HG03103 (cell line): ENCODE measurements around the gene TUSC2.
A peak's percentile ranks its signal among the peaks of the same experiment; 100 is the strongest.

Source experiments
- ATAC-seq: cut with Tn5 transposase; IDR thresholded peaks from one replicate; pipeline ENCODE4 v1.9.1; 2021; ENCODE audit warnings: low read depth; ENCODE audit not compliant: unreplicated experiment

TUSC2 gene

GRCh38 chr3:50355829-50356552 lies 28.0 kb upstream of the TUSC2 start:
- no peak for ATAC-seq

- no peak for ATAC-seq
These were observed 26.8 kb upstream of the TUSC2 start for GRCh38 chr3:50354850-50355249.

GRCh38 chr3:50354186-50354764 lies 26.3 kb upstream of the TUSC2 start:
- ATAC-seq: no peak

GRCh38 chr3:50353245-50354004 lies 25.4 kb upstream of the TUSC2 start:
- no peak for ATAC-seq

GRCh38 chr3:50352781-50353180 lies 24.8 kb upstream of the TUSC2 start:
- ATAC-seq: no peak

- no peak for ATAC-seq
These were observed 23.3 kb upstream of the TUSC2 start for GRCh38 chr3:50351323-50351697.

- ATAC-seq: peak; percentile 75
These were observed 22.7 kb upstream of the TUSC2 start, which contains the start of the genes CYB561D2 and NPRL2 for GRCh38 chr3:50350527-50351322. CYB561D2 (plus strand) TSS chr3:50350862; CDS start chr3:50351434, 572 bp downstream. NPRL2 (minus strand) TSS chr3:50350775; CDS start chr3:50350652, 123 bp downstream.

GRCh38 chr3:50350213-50350526 lies 22.1 kb upstream of the TUSC2 start:
- ATAC-seq: no peak

- ATAC-seq: no peak
These were observed 19.3 kb upstream of the TUSC2 start for GRCh38 chr3:50347187-50347813.

- no peak for ATAC-seq
These were observed 17.7 kb upstream of the TUSC2 start, which contains the start of gene ZMYND10 for GRCh38 chr3:50345586-50346234. ZMYND10 (minus strand) TSS chr3:50345732; CDS start chr3:50345579, 153 bp downstream.

- ATAC-seq: no peak
These were observed 17.0 kb upstream of the TUSC2 start for GRCh38 chr3:50345008-50345407.

- ATAC-seq: no peak
These were observed 15.0 kb upstream of the TUSC2 start for GRCh38 chr3:50342813-50343633.

GRCh38 chr3:50341996-50342650 lies 14.1 kb upstream of the TUSC2 start:
- ATAC-seq: no peak

- ATAC-seq: no peak
These were observed 13.5 kb upstream of the TUSC2 start for GRCh38 chr3:50341537-50341936.

- ATAC-seq: no peak
These were observed 12.7 kb upstream of the TUSC2 start, which contains the start of gene RASSF1 for GRCh38 chr3:50340448-50341329. RASSF1 (minus strand) TSS chr3:50340836; CDS start chr3:50340805, 31 bp downstream.

- ATAC-seq: no peak
These were observed 12.1 kb upstream of the TUSC2 start for GRCh38 chr3:50340147-50340447.

- no peak for ATAC-seq
These were observed 11.6 kb upstream of the TUSC2 start for GRCh38 chr3:50339485-50340146.
